GM21423 (cell line): ENCODE results near the gene AKAP13.

Experiments
- ATAC-seq: cut with Tn5 transposase; IDR thresholded peaks from one replicate; pipeline ENCODE4 v1.9.1; 2021; ENCODE audit warnings: mild to moderate bottlenecking, moderate library complexity; ENCODE audit not compliant: unreplicated experiment

The AKAP13 gene

GRCh38 chr15:85495544-85495943 lies 115.1 kb downstream of the AKAP13 start:
- no peak for ATAC-seq

- no peak for ATAC-seq
These were observed 115.7 kb downstream of the AKAP13 start for GRCh38 chr15:85496151-85496550.

DNA sequence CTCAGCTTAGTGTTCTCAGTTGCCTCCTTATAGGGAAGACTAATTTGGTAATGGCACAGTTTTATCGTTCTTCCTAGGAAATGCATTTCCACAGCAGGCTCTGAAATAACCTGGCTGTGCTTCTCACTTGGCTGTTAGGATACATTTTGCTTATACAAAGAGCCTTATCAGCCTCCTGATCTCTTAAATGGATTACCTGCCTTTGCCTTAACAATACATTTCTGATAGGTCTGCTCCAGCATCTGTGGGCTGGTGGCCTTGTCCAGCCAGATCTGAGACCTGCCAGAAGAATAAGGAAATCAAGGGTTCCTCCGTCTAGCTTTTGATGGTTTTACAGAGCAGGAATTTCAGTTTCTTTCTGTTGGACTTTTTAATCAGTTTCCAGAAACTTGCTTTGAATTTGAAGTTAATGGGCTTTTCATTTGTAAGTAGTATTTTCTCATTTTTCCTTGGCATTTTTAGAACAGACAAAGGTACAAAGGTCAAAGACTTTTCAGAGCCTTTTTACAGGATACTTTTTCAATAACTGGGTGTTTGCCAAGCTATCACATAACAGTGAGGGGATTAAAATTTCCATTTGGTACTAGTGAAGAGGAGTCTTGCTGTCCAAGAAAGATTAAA lies 116.3 kb downstream of the AKAP13 start:
- no peak for ATAC-seq

- no peak for ATAC-seq
These were observed 116.8 kb downstream of the AKAP13 start for GRCh38 chr15:85497172-85497569.

- ATAC-seq, result no peak
These were observed 118.1 kb downstream of the AKAP13 start for GRCh38 chr15:85498471-85498870.

DNA sequence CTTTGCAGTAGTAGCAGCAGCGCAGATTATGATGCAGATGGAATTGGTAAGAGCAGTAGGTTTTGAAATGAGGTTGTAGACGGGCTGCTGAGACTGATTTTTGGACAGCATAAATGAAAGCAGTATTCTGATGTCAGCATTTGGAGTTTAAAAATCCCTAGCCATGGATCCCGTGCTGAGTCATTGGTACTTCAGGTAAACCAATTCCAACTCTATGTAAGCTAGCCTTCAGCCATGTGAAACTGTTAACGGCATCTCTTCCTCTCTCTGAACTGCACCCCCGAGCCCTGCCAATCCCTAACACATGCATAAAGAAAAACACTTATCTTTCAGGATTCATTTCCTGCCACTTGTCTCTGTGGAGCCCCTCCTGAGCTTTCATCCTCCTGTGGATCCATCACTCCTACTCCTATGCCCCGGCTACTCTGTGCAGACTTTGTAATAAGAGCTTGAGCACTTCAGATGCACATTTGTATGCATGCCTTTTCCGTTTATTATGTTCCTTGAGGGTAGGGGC lies 119.0 kb downstream of the AKAP13 start:
- no peak for ATAC-seq

DNA sequence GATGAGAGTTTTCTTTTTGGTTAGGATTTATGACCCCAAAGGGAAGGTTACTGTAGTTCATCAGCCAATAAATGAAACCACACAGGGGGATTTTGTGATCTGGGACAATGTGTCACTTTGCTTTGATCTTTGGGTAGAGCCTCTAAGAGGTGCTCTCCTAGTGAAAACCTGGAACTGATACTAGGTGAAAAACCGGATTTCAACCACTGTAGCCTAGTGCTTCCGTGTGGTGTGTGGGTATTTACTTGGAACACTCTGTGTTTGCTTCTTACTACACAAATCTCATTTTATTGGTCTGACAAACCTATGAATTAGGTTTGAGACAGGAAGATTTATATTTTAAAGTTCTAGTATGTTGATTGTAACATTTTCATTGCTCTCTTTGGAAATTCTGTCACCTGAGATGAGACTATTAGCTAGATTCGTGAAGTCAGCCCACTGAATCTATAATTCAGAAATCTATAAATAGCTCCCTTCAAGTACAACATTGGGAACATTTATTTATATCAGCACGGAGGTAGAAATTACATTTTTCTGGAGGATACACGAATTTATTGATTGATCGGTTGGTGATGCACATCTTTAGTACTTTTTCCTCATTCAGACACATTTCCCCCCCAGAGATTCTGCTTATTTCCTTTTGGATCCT lies 119.8 kb downstream of the AKAP13 start:
- ATAC-seq, result peak; percentile 74

- ATAC-seq, result no peak
These were observed 120.3 kb downstream of the AKAP13 start for GRCh38 chr15:85500729-85501128.

DNA sequence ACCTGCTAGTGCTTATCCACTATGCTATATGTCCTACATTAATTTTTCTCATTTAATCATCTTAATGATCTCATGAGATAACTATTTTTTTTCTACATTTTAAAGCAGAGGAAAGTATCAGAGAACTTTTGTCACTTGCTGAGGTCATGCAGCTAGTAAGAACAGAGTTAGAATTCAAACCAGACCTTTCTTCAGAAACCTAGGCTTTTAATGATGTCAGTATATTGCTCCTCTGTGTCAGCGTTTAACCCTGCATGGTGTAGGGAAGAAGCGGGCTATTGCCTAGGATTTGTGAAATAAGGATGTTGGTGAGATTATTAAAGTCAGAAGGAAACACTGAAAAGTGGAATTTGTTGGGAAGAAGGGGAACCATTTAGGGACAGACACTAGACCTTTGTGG lies 121.2 kb downstream of the AKAP13 start:
- ATAC-seq, result no peak

DNA sequence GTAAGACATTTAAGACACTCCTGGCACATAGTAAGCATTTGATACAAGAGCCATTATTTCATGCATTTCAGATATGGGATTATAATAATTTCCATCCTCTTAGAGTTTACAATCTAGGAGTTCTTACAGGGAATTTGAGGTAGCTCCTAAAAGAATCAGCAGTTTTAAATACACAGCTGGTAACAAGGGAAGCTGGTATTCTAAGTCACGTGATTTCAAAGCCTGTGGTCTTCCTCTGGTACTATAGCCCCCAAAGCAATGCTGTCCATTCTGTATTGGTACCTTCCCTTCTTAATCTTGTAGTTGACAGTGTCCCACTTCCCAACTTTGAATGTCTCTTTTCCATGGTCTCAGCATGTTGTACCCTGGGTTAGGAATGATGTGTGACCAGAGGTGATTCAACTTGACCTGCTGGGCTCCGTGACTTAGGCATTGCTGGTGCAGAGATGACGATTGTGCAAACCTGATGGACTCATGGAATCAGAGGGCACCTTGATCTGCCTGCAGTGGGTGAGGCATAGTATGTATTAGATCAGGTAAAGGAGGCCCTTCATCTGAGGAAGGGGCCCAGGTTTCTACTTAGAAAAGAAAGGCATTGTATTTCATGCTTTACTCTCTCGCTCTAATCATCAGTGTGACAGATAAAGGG lies 122.9 kb downstream of the AKAP13 start:
- ATAC-seq, result no peak

DNA sequence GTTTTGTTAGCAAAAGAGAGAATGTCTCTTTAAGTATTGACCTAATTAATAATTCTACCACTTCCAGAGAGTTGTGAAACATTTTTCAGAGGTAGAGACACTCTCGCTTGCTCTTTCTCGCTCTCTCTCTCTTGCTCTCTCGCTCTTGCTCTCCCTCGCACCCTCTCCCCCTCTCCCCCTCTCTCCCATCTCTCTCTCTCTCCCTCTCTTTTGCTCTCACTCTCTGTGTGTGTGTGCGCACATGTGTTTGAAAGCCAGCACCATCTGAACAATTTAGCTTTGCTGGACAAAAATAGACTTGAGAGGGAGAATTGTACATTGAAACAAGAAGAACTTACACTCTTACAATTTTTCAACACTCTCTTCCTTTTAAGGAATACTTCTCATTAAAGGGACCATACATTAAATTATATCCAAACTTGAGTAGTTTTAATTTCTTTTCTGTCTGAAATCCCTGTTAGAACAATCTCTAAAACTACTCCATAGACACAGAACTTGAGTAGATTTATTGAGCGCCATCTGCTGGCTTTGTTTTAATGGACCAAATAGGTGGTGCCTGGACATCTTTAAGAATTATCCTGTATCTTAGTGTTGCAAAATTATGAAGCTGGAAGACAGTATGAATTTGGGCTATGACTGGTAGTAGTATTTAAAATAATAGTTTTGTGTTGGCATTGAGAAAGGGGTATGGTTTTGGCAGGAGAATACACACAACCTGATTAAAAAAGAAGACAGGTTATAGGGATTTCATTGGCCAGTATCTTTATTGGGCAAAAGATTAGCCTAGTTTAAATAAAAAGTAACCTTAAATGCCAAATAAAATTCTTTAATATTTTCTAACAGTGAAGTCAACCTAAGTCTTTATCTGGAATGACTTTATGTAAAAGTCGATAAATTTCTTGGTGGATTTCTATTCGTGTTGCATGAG lies 124.6 kb downstream of the AKAP13 start:
- no peak for ATAC-seq

GRCh38 chr15:85507114-85507513 lies 126.7 kb downstream of the AKAP13 start:
- no peak for ATAC-seq

DNA sequence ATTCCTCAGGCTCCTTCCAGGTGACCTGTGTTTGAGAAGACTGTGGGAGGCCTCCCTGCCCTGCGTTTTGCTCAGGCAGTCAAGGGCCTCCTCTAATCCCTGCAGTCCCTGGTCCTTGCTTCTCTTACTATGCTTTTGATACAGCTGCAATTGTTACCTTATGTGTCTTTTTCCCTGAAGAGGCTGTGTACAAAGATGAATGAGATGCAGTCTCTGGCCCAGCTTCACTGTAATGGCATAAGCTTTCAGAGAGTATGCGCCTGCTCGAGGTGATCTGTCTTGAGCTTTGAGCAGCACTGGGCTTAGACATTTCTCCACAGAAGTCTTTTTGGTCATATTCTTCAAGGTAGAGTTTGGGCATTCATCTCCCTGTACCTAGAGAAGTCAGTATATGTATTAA lies 129.6 kb downstream of the AKAP13 start:
- ATAC-seq, result no peak

DNA sequence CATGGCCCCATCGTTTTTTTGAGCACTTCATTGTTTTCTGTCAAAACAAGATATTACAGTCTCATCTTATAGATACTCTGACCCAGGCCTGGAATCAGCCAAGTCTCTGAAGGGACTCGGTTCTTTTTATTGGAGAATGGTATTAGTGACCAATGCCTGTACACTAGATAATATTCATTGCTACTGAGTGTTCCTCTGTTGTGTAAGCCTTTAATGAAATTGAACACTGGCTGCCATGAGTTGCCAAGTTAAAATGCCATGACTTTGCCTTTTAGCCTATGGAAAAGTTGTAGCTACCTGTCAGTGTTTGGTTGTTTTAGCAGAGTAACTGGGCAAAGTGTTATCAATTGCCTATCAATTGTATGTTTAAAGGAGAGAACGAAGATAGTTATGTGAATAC lies 134.0 kb downstream of the AKAP13 start:
- no peak for ATAC-seq

DNA sequence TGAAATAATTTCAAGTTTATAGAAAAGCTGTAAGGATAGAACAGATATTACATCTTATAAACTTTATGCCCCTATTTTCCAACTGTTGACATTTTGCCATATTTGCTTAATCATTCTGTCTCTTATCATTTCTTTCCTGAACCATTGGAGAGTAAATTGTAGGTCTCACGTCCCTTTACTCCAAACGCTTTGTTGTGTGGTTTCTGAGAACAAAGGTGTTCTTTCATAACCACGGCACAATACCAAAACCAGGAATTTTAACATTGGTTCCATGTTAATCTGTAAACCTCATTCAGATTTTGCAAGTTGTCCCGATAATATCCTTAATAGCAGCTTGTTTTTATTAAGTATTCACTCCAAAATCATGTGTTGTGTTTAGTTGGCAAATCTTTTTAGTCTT lies 134.8 kb downstream of the AKAP13 start:
- no peak for ATAC-seq

DNA sequence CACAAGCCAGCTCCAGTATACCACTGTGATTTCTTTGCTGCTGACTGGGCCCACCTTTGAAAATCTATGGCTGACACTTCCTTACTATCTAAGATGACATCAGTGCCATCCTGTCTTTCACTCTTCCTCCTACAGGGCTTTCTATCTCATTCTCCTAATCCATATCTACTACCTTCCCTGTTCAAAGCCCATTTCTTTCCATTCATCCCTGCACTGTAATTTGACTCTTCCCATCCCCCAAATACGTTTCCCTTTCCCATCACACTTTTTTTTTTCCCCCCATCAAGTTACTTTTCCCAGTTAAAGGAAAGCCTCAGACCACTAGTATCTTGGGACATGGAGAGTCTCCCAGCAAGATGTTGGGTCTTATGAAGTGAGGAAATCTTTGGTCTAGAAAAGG lies 136.7 kb downstream of the AKAP13 start:
- ATAC-seq, result no peak

DNA sequence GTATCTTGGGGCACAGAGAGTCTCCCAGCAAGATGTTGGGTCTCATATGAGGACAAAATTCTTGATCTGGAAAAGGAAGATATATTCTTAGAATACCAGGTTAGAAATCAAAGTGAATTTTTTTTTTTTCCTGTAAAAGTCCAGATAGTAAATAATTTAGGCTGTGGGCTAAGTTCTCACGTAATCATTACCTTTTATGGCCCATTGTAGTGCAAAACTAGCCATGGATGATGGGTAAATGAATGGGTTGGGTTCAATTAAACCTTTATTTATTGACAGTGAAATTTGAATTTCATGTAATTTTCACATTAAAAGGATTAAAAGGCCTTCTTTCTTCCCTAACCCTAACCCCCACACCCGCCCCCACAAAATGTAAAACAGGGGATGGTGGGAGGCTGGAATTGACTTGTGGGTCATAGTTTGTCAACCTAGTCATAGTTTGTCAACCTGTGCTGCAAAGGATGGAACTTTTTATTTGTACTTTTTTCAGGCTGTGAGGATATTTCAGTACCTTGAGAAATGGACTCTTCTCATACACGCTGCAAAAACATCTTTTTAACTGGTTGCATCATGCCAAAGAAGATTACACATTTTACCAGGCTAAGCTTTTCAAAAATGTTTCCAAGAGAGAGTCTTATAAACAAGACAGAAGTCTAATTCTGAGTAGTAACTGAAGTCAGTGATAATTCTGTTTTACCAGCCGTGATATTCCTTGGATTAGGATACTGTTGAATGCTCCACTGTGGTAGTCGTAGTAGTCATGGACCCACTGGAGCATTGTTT lies 138.8 kb downstream of the AKAP13 start:
- ATAC-seq, result no peak

- no peak for ATAC-seq
These were observed 140.2 kb downstream of the AKAP13 start for GRCh38 chr15:85520650-85521049.

DNA sequence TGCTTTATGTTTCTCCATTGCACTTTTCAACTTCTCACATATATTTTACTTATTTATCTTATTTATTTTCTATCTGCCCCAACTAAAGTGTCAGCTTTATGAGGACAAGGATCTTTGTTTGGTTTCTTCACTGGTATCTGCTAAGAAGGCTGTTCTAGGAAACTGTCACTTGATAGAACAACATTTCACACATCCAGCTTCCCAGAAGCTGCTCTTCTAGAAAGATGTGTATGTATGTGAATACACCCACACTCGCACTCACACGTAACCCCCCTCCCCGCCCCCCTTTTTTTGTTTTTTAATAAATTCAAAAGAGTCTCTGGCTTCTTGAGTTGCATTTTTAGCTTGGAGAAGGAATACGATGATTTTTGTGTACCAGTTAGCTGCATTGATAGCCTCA lies 143.1 kb downstream of the AKAP13 start:
- no peak for ATAC-seq

GRCh38 chr15:85525755-85526154 lies 145.4 kb downstream of the AKAP13 start:
- ATAC-seq, result no peak
